Suprapubic skin (tissue), 3 donors: ENCODE results near the gene PTPRN2.

Experiments used
- POLR2A ChIP-seq, 2 donors: fragments of 450-650 bp; IDR thresholded peaks; one replicate each; pipeline ENCODE4 v1.6.1; 2017; ENCODE audit warnings: antibody characterized with exemption in 2 of 2, mild to moderate bottlenecking in 2 of 2, moderate library complexity in 2 of 2
- TF ChIP-seq, protein P1 (sequence below), 2 donors: fragments of 200-600 bp in 1 of 2; fragments of 450-650 bp in 1 of 2; sonication (generic) in 1 of 2; IDR thresholded peaks; one replicate each; pipeline ENCODE4 v1.5.1; 2016 to 2019; ENCODE audit warnings: antibody characterized with exemption in 2 of 2, mild to moderate bottlenecking in 1 of 2, moderate library complexity in 1 of 2

GRCh38 chr7:158406364-158406763, 181.3 kb downstream of the PTPRN2 start:
- TF ChIP-seq, protein P1, sequence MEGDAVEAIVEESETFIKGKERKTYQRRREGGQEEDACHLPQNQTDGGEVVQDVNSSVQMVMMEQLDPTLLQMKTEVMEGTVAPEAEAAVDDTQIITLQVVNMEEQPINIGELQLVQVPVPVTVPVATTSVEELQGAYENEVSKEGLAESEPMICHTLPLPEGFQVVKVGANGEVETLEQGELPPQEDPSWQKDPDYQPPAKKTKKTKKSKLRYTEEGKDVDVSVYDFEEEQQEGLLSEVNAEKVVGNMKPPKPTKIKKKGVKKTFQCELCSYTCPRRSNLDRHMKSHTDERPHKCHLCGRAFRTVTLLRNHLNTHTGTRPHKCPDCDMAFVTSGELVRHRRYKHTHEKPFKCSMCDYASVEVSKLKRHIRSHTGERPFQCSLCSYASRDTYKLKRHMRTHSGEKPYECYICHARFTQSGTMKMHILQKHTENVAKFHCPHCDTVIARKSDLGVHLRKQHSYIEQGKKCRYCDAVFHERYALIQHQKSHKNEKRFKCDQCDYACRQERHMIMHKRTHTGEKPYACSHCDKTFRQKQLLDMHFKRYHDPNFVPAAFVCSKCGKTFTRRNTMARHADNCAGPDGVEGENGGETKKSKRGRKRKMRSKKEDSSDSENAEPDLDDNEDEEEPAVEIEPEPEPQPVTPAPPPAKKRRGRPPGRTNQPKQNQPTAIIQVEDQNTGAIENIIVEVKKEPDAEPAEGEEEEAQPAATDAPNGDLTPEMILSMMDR (IDR thresholded peaks at IDR 0.05) = no peak
- TF ChIP-seq POLR2A (IDR thresholded peaks at IDR 0.05) = no peak
